GM23248 (cell line): ENCODE results near the gene MIAT. TPM values are rescaled to one million over a fixed set of nuclear protein-coding genes. Genes with fewer than 3 reads are reported as not detected.

ENCODE experiments used
- DNase-seq: peaks from one replicate; pipeline ENCODE4 v3.0.0-alpha.2; 2015
- H2AFZ ChIP-seq: fragments of 200-600 bp; sonication (generic); 2 replicates; pipeline ENCODE4 v1.6.1; 2016; ENCODE audit warnings: antibody characterized with exemption
- H3F3A ChIP-seq: fragments of 200-600 bp; sonication (generic); 2 replicates; pipeline ENCODE4 v1.6.1; 2016; ENCODE audit warnings: mild to moderate bottlenecking, antibody characterized with exemption, mixed run types; ENCODE audit not compliant: insufficient read depth
- H3K27ac ChIP-seq: fragments of 200-600 bp; sonication (generic); 2 replicates; pipeline ENCODE4 v1.5.1; 2016; ENCODE audit warnings: mild to moderate bottlenecking
- H3K27me3 ChIP-seq: fragments of 200-600 bp; sonication (generic); replicated peaks from 2 replicates; pipeline ENCODE4 v1.6.1; 2016; ENCODE audit warnings: mild to moderate bottlenecking; ENCODE audit not compliant: insufficient read depth
- H3K36me3 ChIP-seq: fragments of 200-600 bp; sonication (generic); 2 replicates; pipeline ENCODE4 v1.6.1; 2016; ENCODE audit warnings: low read depth, mild to moderate bottlenecking
- H3K4me1 ChIP-seq: fragments of 200-600 bp; sonication (generic); 2 replicates; pipeline ENCODE4 v1.6.1; 2016; ENCODE audit warnings: mild to moderate bottlenecking; ENCODE audit not compliant: insufficient read depth
- H3K4me2 ChIP-seq: fragments of 200-600 bp; sonication (generic); one replicate; pipeline ENCODE4 v1.6.1; 2016; ENCODE audit warnings: mild to moderate bottlenecking; ENCODE audit not compliant: unreplicated experiment
- H3K4me3 ChIP-seq: fragments of 200-600 bp; sonication (generic); 2 replicates; pipeline ENCODE4 v1.5.1; 2016; ENCODE audit warnings: mild to moderate bottlenecking
- H3K79me2 ChIP-seq: fragments of 200-600 bp; sonication (generic); 2 replicates; pipeline ENCODE4 v1.6.1; 2016; ENCODE audit warnings: mild to moderate bottlenecking; ENCODE audit not compliant: insufficient read depth
- H3K9ac ChIP-seq: fragments of 200-600 bp; sonication (generic); 2 replicates; pipeline ENCODE4 v1.6.1; 2016; ENCODE audit warnings: mild to moderate bottlenecking
- H3K9me2 ChIP-seq: fragments of 200-600 bp; sonication (generic); 2 replicates; pipeline ENCODE4 v1.6.1; 2016; ENCODE audit warnings: mixed run types, mild to moderate bottlenecking, moderate library complexity; ENCODE audit not compliant: insufficient read depth
- H3K9me3 ChIP-seq: fragments of 200-600 bp; sonication (generic); one replicate; pipeline ENCODE4 v1.6.1; 2017; ENCODE audit warnings: low read depth
- H4K20me1 ChIP-seq: fragments of 200-600 bp; sonication (generic); 2 replicates; pipeline ENCODE4 v1.6.0; 2016; ENCODE audit not compliant: insufficient read depth
- EZH2 ChIP-seq: fragments of 200-600 bp; sonication (generic); IDR thresholded peaks from 2 replicates; pipeline ENCODE4 v1.6.1; 2018; ENCODE audit warnings: antibody characterized with exemption, mild to moderate bottlenecking; ENCODE audit not compliant: insufficient read depth, poor library complexity, severe bottlenecking
- EZH2phosphoT487 ChIP-seq: fragments of 200-600 bp; sonication (generic); IDR thresholded peaks from 2 replicates; pipeline ENCODE4 v1.6.1; 2018; ENCODE audit warnings: antibody characterized with exemption, moderate library complexity, mild to moderate bottlenecking, low read depth; ENCODE audit not compliant: insufficient read depth
- WGBS, 2 experiments: methylation state at CpG; one replicate each; pipeline ENCODE4 v1.1.6; 2015 to 2017; ENCODE audit warnings: low lambda C conversion rate in 2 of 2, low coverage in 1 of 2; ENCODE audit errors: missing lambda C conversion rate in 2 of 2; 5-methylcytosine and 5-hydroxymethylcytosine counted together
- in situ Hi-C: fragments of 300-500 bp; cut with MboI; formaldehyde crosslinking; loops from 2 replicates; pipeline ENCODE4 v1.15.0; 2020
- polyA plus RNA-seq: library from polyadenylated mRNA; unstranded; fragments of >200 nt; fragmentation: Nextera tagmentation; extraction: Ambion mirVana; gene quantifications from 2 replicates; pipeline ENCODE4 v1.2.1, GENCODE V29; 2016
- total RNA-seq: library from RNA; depleted of rRNA; stranded (reverse); fragments of >200 nt; shearing (Covaris generic); gene quantifications from 2 replicates; pipeline ENCODE4 v1.2.3, GENCODE V29; 2014

MIAT gene
- total and polyA plus RNA-seq, 2 experiments from 2014 or later = 0.23 to 0.43 TPM

DNA sequence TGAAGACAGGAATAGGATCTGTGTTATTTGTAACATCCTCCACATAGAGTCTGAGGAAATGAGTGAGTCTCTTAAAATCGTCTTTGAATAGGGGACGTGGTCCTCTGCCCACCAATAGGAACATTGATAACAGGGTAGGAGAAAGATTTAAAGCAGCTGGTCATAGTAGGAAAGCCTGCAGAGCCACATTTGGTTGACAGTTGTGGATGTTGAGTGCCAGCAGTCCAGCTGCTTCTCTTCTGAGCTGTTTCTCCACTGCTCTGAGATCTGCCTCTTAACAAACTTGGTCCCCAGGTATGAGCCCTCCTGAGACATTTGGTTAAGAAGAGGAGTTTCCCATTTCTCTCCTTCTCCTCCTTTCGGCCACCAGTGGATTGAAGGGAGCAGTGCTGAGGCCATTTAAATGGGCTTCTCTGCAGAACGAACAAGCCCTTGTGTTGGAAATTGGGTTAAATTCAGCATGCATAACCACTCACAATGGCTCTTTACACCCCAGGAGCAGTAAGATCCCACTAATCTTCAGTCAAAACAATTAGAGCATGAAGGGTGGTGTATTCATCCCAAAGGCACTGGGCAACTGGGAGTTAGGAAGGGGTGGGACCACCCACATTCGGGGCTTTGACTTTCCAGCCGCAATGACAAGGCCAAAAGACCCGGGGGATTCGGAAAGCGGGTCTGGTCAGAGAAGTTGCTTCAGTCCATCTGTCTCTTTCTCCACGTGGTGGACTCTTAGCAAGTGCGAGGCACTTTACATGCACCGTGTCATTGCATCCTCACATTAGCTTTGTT, 32.3 kb downstream of the MIAT start:
- TF ChIP-seq EZH2phosphoT487 (no peak), EZH2 (no peak)
- no peak overlapping the region for H3K9ac ChIP-seq
- no peaks in the 10 kb centered on the region for H3K9me2 ChIP-seq
- H3F3A ChIP-seq = no peaks in the 10 kb centered on the region
- no peak overlapping the region for H3K4me2 ChIP-seq
- H4K20me1 ChIP-seq = no peaks in the 10 kb centered on the region
- H3K36me3 ChIP-seq = peaks cover 4% of the 10 kb centered on the region; the same call in 1 of the 2 replicates
- no peak overlapping the region for H2AFZ ChIP-seq
- H3K4me1 ChIP-seq = no peaks in the 10 kb centered on the region
- H3K4me3 ChIP-seq = no peak overlapping the region
- no peak overlapping the region for H3K27ac ChIP-seq
- in situ Hi-C loops = no loop called here
- WGBS, 2 experiments = 75 to 80% methylated on average over 12 of the region's 12 CpGs
- no peaks in the 10 kb centered on the region for H3K9me3 ChIP-seq
- no peaks in the 10 kb centered on the region for H3K27me3 ChIP-seq
- peaks cover 36% of the 10 kb centered on the region; the same call in 1 of the 2 replicates for H3K79me2 ChIP-seq
- DNase-seq = no peak

DNA sequence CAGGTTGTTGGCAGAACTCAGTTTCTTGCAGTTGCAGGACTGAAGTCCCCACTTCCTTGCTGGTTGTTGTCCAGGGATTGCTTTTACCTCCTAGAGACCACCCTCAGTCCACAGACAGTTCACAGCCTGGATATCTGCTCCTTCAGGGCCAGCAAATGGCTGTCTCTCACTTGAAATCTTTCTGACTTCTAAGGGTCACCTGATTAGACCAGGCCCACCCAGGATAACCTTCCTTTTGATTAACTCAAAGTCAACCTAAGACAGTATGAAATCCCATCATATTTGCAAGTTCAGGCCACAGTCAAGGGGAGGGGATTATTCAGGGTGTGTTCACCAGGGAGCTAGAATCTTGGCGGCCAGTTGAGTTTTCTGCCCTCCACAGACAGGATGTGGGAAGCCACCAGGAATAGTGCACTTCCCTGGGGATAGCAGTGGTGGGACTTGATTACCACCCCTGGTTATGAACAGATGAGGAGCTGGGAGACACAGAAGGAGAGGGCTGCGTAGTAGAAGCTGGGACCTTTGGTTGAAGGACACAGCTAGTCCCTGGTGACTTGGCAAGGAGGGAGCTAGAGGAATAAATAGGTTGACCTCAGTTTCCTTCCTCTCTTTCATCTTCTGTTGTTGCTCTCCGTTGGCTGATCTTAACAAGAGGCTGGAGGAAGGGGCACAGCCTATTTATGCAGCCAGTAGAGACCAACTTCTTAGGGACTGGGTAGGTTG, 33.4 kb downstream of the MIAT start:
- peaks cover 36% of the 10 kb centered on the region; the same call in 1 of the 2 replicates for H3K79me2 ChIP-seq
- WGBS, 2 experiments = 95 to 97% methylated on average over 3 of the region's 3 CpGs
- TF ChIP-seq EZH2phosphoT487 (no peak), EZH2 (no peak)
- H3F3A ChIP-seq = no peaks in the 10 kb centered on the region
- H3K9me2 ChIP-seq = no peaks in the 10 kb centered on the region
- H2AFZ ChIP-seq = no peak overlapping the region
- H4K20me1 ChIP-seq = no peaks in the 10 kb centered on the region
- H3K4me1 ChIP-seq = no peaks in the 10 kb centered on the region
- in situ Hi-C loops = no loop called here
- H3K4me3 ChIP-seq = no peak overlapping the region
- no peak overlapping the region for H3K9ac ChIP-seq
- no peaks in the 10 kb centered on the region for H3K27me3 ChIP-seq
- H3K4me2 ChIP-seq = no peak overlapping the region
- DNase-seq = no peak
- H3K9me3 ChIP-seq = no peaks in the 10 kb centered on the region
- no peak overlapping the region for H3K27ac ChIP-seq
- peaks cover 4% of the 10 kb centered on the region; the same call in 1 of the 2 replicates for H3K36me3 ChIP-seq

DNA sequence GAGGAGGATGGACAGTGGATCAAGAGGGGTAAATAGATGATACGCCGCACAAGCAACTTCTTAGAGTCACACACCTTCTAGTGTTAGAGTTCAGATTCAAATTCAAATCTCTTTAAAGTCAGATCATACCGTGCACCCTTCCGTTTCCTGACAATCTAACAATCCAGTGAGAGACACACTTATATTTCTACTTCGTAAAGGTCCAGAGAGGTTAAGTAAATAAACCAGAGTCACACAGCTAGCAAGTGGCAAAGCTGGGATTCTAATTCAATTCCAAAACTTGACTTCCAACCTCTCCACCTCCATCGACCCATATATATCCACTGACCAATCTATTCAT, 34.0 kb downstream of the MIAT start:
- no peaks in the 10 kb centered on the region for H3K4me1 ChIP-seq
- peaks cover 36% of the 10 kb centered on the region; the same call in 1 of the 2 replicates for H3K79me2 ChIP-seq
- no peak for DNase-seq
- no peaks in the 10 kb centered on the region for H3K9me3 ChIP-seq
- H3K27ac ChIP-seq = no peak overlapping the region
- no peaks in the 10 kb centered on the region for H4K20me1 ChIP-seq
- H3K36me3 ChIP-seq = peaks cover 4% of the 10 kb centered on the region; the same call in 1 of the 2 replicates
- no peaks in the 10 kb centered on the region for H3K27me3 ChIP-seq
- H3F3A ChIP-seq = no peaks in the 10 kb centered on the region
- H2AFZ ChIP-seq = no peak overlapping the region
- no peak overlapping the region for H3K4me3 ChIP-seq
- 63 to 65% methylated on average over 6 of the region's 6 CpGs for WGBS, 2 experiments
- no peak for TF ChIP-seq EZH2phosphoT487
- no peak for TF ChIP-seq EZH2
- H3K9me2 ChIP-seq = no peaks in the 10 kb centered on the region
- H3K9ac ChIP-seq = no peak overlapping the region
- in situ Hi-C loops = no loop called here
- no peak overlapping the region for H3K4me2 ChIP-seq

DNA sequence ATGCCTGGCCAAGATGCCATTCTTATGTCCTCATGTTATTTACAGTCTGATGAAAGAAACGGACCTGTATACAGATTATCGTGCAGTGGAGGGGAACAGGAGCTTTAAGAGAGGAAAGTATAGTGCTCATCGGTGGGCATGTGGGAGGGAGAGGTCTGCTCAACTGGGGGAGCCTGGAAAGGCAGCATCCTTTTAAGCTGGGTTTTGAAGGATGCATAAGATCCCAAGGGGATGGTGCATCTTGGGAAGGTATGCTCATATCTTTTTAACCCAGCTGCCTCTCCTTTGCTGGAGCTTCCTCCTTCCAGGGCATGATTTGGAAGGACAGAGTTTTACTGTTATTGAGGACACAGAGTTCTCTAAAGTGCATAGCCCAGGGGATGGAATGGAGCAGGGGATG, 34.8 kb downstream of the MIAT start:
- Histone ChIP-seq H3K36me3 (peaks cover 4% of the 10 kb centered on the region; the same call in 1 of the 2 replicates), H3K27ac (no peak overlapping the region), H2AFZ (no peak overlapping the region), H3K4me1 (no peaks in the 10 kb centered on the region), H3K9ac (no peak overlapping the region), H3F3A (no peaks in the 10 kb centered on the region), H3K4me3 (no peak overlapping the region), H3K9me2 (no peaks in the 10 kb centered on the region), H3K9me3 (no peaks in the 10 kb centered on the region), H3K4me2 (no peak overlapping the region), H3K27me3 (no peaks in the 10 kb centered on the region), H3K79me2 (peaks cover 32% of the 10 kb centered on the region; the same call in 1 of the 2 replicates), H4K20me1 (no peaks in the 10 kb centered on the region)
- DNase-seq = no peak
- no peak for TF ChIP-seq EZH2phosphoT487
- no peak for TF ChIP-seq EZH2
- WGBS, 2 experiments = 82 to 86% methylated on average over 3 of the region's 3 CpGs
- in situ Hi-C loops = no loop called here
